Daoy (cell line): ENCODE data around the gene GALE. TPM values are rescaled to one million over a fixed set of nuclear protein-coding genes. Genes with fewer than 3 reads are reported as not detected.
A peak's percentile ranks its signal among the peaks of the same experiment; 100 is the strongest.

ENCODE experiments used
- DNase-seq: peaks from one replicate; pipeline ENCODE4 v3.0.0-alpha.2; 2015; ENCODE audit warnings: low read depth
- total RNA-seq: library from RNA; depleted of rRNA; stranded (reverse); fragments of >200 nt; shearing (Covaris generic); gene quantifications from 2 replicates; pipeline ENCODE4 v1.2.3, GENCODE V29; 2014; rRNA removed

Gene GALE
- total RNA-seq, 1 experiment from 2014 or later = 110 TPM

DNA sequence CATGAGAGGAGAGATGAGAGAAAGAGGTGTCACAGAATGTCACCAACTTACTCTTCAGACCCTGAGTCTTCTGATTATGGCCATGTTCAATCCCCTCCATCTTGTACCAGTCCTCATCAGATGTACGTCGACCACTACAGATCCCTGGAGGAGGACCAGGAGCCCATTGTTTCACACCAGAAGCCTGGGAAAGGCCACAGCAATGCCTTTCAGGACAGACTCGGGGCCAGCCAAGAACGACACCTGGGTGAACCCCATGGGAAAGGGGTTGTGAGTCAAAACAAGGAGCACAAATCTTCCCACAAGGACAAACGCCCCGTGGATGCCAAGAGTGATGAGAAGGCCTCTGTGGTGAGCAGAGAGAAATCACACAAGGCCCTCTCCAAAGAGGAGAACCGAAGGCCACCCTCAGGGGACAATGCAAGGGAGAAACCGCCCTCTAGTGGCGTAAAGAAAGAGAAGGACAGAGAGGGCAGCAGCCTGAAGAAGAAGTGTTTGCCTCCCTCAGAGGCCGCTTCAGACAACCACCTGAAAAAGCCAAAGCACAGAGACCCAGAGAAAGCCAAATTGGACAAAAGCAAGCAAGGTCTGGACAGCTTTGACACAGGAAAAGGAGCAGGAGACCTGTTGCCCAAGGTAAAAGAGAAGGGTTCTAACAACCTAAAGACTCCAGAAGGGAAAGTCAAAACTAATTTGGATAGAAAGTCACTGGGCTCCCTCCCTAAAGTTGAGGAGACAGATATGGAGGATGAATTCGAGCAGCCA, 49.3 kb downstream of the GALE start:
- peak; percentile 43 for DNase-seq

DNA sequence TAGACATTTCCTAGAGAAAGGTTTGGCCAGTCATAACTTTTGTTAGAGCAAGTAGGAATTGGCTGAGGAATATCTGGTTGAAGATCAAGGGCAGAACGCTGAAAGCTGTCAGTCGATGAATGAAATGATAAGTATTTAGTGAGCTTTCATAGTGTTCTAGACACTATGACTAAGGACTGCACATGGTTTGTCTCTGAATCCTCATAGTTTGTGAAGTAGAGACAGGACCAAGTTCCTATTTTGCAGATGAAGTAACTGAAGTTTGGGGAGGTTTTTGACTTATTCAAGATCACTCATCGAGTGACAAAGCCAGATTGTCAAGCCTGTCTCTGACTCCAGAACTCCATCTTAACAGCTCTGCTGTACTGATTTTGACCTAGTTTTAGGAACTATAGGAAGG, 52.5 kb downstream of the GALE start:
- DNase-seq = no peak

Other genes with a start within 250 kb of the GALE start
- 372 and 550 TPM in 2 replicates for gene ID3, start 241.3 kb downstream of the GALE start, total RNA-seq
- 1,672 and 1,721 TPM in 2 replicates for gene RPL11, start 108.9 kb downstream of the GALE start, total RNA-seq
- 83.0 and 85.5 TPM in 2 replicates for gene ELOA, start 57.3 kb downstream of the GALE start, total RNA-seq
- gene PITHD1, start 22.3 kb downstream of the GALE start, total RNA-seq = 131 TPM in 2 replicates
- gene LYPLA2, start 9.6 kb downstream of the GALE start, total RNA-seq = 103 and 113 TPM in 2 replicates
- 20.5 and 27.0 TPM in 2 replicates for gene HMGCL, start 24.7 kb upstream of the GALE start, total RNA-seq
- gene FUCA1, start 67.5 kb upstream of the GALE start, total RNA-seq = 17.0 and 21.6 TPM in 2 replicates
- not detected in 2 replicates for gene CNR2, start 112.6 kb upstream of the GALE start, total RNA-seq
- 178 and 183 TPM in 2 replicates for gene PNRC2, start 159.1 kb upstream of the GALE start, total RNA-seq
- 125 and 130 TPM in 2 replicates for gene SRSF10, start 179.6 kb upstream of the GALE start, total RNA-seq